Activated CD8-positive, alpha-beta memory T cell treated with anti-CD3 and anti-CD28 coated beads, Interleukin-2, amount 50 U/mL, for 24 hours (primary cell): ENCODE results near the gene A1CF.
"Not testable (repeated sequence)": the region's sequence is repeated elsewhere in the genome, so short reads cannot be mapped to it uniquely, and the experiment has no call there.

Source experiments
- DNase-seq: peaks from one replicate; pipeline ENCODE4 v3.0.0-alpha.2; 2020; ENCODE audit errors: extremely low read depth

Gene A1CF, protein sequence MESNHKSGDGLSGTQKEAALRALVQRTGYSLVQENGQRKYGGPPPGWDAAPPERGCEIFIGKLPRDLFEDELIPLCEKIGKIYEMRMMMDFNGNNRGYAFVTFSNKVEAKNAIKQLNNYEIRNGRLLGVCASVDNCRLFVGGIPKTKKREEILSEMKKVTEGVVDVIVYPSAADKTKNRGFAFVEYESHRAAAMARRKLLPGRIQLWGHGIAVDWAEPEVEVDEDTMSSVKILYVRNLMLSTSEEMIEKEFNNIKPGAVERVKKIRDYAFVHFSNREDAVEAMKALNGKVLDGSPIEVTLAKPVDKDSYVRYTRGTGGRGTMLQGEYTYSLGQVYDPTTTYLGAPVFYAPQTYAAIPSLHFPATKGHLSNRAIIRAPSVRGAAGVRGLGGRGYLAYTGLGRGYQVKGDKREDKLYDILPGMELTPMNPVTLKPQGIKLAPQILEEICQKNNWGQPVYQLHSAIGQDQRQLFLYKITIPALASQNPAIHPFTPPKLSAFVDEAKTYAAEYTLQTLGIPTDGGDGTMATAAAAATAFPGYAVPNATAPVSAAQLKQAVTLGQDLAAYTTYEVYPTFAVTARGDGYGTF

GRCh38 chr10:50885097-50885859 lies at the start of gene A1CF:
Gene A1CF (minus strand): TSS chr10:50885627. CDS start chr10:50859940, 25,687 bp downstream.
- DNase-seq: no peak

DNA sequence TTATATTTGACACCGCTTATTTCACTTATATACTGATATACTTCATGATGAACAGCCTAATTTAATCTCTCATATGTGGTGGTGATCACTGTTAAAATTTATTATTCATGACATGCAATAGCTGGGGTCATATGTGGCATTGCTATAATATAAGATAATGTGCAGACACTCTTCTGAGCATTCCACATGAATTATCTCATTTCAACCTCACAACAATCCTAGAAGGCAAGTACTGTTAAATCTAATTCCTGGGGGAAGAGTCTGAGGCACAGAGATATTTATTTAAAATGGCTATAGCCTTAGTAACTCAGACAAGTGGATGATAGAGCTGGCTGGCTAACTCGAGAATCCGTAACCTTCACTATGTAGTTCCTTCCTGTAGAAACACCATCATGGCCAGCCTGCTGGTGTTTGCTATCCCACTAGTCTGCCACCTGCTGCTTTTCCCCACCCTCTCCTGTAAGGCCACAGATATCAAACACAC lies 46.6 kb upstream of the A1CF start:
- no peak for DNase-seq

DNA sequence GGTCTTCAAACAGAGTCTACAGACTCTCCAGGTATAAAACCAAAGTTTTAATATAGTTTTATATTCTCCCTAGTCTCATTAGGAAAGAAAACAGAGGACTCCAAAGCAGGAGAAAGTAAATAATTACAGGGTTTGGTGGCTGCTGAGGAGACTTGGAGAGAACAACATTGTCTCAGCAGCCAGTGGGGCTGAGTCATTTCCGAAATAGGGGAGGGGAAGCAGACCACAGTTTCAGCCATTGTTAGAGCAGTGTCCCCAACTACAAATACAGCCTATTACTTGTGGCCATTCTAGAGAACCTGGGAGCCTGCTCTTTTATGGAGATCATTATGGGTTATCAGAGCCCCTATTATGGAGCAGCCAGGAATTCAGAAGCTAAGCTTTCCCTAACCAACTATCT lies 44.2 kb upstream of the A1CF start:
- no peak for DNase-seq

- no peak for DNase-seq
Observed at GRCh38 chr10:50928190-50928552, 42.7 kb upstream of the A1CF start.

- DNase-seq: no peak
Observed at GRCh38 chr10:50927522-50928189, 42.2 kb upstream of the A1CF start.

DNA sequence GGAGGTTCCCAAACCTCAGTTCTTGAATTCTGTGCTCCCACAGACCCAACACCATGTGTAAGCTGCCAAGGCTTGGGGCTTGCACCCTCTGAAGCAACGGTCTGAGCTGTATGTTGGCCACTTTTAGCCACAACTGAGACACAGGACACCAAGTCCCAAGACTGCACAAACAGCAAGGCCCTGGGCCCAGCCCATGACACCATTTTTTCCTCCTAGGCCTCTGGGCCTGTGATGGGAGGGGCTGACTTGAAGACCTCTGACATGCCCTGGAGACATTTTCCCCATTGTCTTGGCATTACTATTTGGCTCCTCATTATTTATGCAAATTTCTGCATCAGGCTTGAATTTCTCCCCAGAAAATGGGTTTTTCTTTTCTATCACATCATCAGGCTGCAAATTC lies 38.0 kb upstream of the A1CF start:
- not testable (repeated sequence) for DNase-seq

DNA sequence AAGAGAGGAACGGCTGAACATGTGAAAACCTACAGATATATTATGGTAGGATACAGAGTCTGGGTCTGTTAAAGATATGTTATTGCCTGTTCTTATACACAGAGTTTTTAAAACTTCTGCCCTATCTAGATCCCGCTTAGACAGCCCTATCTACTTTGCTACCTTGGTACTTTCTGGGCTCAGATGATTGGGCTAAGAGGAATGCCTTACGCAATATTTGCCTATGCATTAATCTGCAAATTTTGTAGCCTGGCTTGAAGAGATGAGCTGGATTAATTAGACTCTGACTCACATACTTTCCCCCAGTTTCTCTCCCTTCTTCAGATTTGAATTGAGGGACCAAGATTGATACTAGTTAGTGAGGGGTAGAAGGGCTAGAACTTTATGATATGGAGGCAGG lies 33.6 kb upstream of the A1CF start:
- no peak for DNase-seq

DNA sequence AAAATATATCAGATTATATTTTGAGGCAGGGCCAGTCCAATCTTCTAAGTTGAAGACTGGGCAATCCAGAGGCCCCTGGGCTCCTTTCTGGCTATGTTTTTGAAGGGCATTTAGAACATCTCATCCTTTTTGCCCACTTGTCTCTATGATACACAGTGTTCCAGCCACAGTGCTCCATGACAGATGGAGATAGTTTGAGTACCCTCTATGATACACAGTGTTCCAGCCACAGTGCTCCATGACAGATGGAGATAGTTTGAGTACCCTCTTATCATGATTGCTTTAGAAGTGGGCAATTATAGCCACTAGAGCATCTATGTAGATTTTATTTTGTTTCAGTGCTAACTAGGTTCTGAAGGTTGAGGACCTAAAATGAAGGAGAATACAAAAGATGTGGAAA lies 33.1 kb upstream of the A1CF start:
- DNase-seq: no peak

DNA sequence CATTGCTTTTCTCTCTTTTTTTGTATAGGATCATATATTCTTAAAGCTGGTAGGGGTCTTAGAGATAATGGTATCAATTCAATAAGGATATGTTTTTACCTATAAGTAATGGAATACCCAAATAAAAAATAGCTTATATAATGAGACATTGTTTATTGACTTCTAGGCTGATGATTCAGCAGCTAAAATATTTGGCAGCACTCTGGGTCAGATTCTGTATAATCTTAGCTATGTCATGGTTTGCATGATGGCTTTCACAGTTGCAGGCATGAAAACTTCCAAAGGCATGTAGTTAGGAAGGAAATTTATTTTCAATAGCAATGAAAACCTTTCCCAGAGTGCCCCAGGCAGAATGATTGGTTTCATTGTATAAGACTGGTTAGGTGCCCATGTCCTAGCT lies 32.1 kb upstream of the A1CF start:
- no peak for DNase-seq

- no peak for DNase-seq
Observed at GRCh38 chr10:50909334-50910014, 24.0 kb upstream of the A1CF start.

GRCh38 chr10:50908366-50908765 lies 22.9 kb upstream of the A1CF start:
- DNase-seq: no peak

GRCh38 chr10:50905797-50906196 lies 20.4 kb upstream of the A1CF start:
- DNase-seq: not testable (repeated sequence)

GRCh38 chr10:50896721-50897120 lies 11.3 kb upstream of the A1CF start:
- DNase-seq: no peak

- no peak for DNase-seq
Observed at GRCh38 chr10:50894312-50894711, 8.9 kb upstream of the A1CF start.

DNA sequence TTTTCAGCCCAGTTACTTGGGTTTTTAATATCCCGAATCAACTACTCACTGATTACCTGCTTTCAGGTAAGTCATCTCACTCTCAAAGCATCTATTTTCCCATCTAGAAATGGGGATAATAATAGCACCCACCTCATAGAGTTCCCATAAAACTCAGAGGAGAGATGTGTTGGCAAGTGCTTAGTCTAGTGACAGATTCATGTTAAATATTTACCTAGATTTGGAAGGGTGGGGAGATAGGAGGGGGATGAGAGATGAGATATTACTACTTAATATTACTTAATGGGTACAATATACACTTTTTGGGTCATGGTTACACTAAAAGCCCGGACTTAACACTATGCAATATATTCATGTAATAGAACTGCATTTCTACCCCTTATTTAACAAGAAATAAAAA lies 7.0 kb upstream of the A1CF start:
- no peak for DNase-seq

- DNase-seq: no peak
Observed at GRCh38 chr10:50884302-50884701, 1.1 kb downstream of the A1CF start.

DNA sequence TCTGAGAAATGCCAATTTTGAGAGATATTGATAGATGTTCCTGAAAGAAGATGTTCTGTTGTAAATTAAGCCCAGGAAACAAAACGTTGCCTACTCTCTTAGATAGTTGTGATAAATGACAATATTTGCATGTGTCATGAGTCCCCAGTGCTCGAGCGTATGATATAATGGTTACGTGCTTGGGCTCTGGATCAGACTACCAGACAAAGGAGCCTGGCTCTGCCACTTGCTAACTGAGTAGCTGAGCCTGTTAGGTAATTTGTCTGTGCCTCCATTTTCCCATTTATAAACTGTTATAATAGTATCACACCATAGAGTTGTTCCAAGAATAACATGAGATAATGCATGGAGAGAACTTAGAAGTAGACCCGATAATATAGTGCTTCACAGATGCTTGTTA lies 1.8 kb downstream of the A1CF start:
- DNase-seq: no peak

DNA sequence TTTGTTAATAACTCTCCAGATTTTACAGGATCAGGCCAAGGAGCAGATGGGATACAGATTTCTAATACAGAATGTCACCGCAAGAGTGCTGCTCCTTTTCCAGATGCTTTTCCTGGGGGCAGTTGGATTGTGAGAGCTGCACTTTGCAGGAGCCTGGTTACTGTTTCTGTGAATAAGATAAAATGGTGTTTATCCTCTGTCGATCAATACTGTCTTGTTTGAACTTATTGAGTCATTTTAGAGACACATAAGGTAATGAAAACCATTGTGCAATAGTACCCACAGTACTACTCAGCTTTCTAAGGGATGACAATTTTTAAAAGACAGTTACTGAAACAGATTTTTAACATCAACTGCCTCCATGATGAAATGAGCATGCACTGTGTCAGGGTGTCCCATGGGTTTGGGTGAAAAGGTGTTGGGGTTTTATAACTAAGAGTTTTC lies 2.9 kb downstream of the A1CF start:
- DNase-seq: no peak

DNA sequence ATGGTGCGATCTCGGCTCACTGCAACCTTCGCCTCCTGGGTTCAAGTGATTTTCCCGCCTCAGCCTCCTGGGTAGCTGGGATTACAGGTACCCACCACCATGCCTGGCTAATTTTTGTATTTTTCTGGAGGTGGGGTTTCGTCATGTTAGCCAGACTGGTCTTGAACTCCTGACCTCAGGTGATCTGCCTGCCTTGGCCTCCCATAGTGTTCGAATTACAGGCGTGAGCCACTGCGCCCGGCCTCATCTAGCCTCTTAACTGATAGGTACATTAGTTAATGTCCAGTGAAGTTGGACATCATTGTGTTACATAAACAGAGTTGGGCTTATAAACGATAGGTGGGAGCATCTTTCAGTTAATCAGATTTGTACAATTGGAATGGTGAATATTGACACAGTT lies 4.4 kb downstream of the A1CF start:
- not testable (repeated sequence) for DNase-seq

DNA sequence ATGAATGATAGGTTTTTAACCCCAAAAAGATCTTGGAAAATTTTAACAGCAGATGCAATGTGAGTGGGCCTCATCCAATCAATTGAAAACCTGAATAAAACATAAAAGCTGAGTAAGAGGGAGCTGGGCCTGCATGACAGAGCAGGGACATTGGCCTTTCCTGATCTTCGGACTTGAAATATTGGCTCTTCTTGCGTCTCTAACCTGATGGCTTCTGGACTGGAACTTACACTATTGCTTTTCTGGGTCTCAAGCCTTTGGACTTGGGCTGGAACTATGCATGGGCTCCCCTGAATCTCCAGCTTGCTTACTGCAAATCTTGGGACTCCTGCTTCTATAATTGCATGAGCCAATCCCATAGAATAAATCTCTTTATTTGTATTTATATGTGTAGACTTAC lies 9.0 kb downstream of the A1CF start:
- DNase-seq: no peak

- no peak for DNase-seq
Observed at GRCh38 chr10:50874723-50875122, 10.7 kb downstream of the A1CF start.

DNA sequence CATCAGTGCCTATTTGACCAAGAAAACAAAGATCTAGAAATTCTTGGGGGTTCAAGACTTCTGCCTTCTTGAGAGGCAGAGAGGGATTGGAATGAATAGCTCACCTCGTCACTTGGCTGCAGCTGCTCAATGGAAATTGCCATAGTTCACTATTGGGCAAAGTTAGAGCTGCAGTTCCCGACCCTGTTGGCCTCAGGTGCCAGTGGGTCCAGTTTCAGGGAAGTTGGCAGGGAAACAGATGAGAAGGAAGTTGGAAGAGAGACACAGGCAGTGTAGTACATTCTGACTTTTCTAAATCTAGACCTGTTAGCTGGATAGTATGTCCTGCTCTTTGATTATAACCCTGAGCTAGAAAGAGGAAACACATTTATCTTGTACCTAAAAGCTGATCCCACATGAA lies 19.1 kb downstream of the A1CF start:
- DNase-seq: no peak
